Panc1 (cell line): ENCODE data around the gene TIAM2.

Source experiments
- POLR2AphosphoS5 ChIP-seq: IDR thresholded peaks from 2 replicates; pipeline ENCODE4 v1.6.1; 2012; ENCODE audit warnings: mild to moderate bottlenecking, low read depth, low read length, moderate library complexity
- REST ChIP-seq, 2 experiments: IDR thresholded peaks; 2 replicates each; pipeline ENCODE4 v1.6.1; 2011 to 2012; ENCODE audit warnings: low read depth in 2 of 2, control low read depth in 1 of 2, low read length in 1 of 2, mild to moderate bottlenecking in 1 of 2, moderate library complexity in 1 of 2; ENCODE audit not compliant: insufficient read depth in 1 of 2
- TCF7L2 ChIP-seq: IDR thresholded peaks from 2 replicates; pipeline ENCODE4 v1.6.1; 2011; ENCODE audit warnings: mild to moderate bottlenecking, low read depth, low read length, inconsistent platforms
- TF ChIP-seq, protein P1 (sequence below): fragments of 450-650 bp; IDR thresholded peaks from 2 replicates; pipeline ENCODE4 v1.5.1; 2017; ENCODE audit warnings: mild to moderate bottlenecking

GRCh38 chr6:155182103-155182502 lies 187.0 kb downstream of the TIAM2 start:
- TF ChIP-seq, protein P1, sequence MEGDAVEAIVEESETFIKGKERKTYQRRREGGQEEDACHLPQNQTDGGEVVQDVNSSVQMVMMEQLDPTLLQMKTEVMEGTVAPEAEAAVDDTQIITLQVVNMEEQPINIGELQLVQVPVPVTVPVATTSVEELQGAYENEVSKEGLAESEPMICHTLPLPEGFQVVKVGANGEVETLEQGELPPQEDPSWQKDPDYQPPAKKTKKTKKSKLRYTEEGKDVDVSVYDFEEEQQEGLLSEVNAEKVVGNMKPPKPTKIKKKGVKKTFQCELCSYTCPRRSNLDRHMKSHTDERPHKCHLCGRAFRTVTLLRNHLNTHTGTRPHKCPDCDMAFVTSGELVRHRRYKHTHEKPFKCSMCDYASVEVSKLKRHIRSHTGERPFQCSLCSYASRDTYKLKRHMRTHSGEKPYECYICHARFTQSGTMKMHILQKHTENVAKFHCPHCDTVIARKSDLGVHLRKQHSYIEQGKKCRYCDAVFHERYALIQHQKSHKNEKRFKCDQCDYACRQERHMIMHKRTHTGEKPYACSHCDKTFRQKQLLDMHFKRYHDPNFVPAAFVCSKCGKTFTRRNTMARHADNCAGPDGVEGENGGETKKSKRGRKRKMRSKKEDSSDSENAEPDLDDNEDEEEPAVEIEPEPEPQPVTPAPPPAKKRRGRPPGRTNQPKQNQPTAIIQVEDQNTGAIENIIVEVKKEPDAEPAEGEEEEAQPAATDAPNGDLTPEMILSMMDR: no peak
- no peak for TF ChIP-seq REST (IDR thresholded peaks at IDR 0.05; ENCODE audit: insufficient read depth in 1 of 2, low read depth in 2 of 2, low read length in 1 of 2)
- no peak for TF ChIP-seq POLR2AphosphoS5
- TF ChIP-seq TCF7L2: no peak
